IMR-90 (cell line): ENCODE results near the gene SYNGR3. TPM values are rescaled to one million over a fixed set of nuclear protein-coding genes. Genes with fewer than 3 reads are reported as not detected.

Source experiments
- ATAC-seq: fragments of 200-7000 bp; cut with Tn5 transposase; 2 replicates; pipeline ENCODE4 v1.9.1; 2020; ENCODE audit warnings: low read depth, mild to moderate bottlenecking, moderate library complexity
- BruUV-seq: library from RNA; stranded (reverse); fragments of 400-500 nt; replicated peaks from 2 replicates; lab custom pipeline; 2021; lab: Mats Ljungman, UMichigan
- CTCF ChIA-PET: fragments of 300-600 bp; formaldehyde crosslinking; extraction: SDS; loops from one replicate; lab custom pipeline; 2021; ENCODE audit warnings: antibody characterized with exemption; lab: Yijun Ruan, JAX
- POLR2A ChIA-PET: fragments of 300-600 bp; sonication (Branson Sonifier 250); formaldehyde crosslinking; loops from one replicate; lab custom pipeline; 2022; ENCODE audit warnings: antibody characterized with exemption; ENCODE audit not compliant: unreplicated experiment; lab: Charles Lee
- DNase-seq: peaks from one replicate; pipeline ENCODE4 v3.0.0; 2013
- H2AFZ ChIP-seq: replicated peaks from 2 replicates; pipeline ENCODE3; 2013; ENCODE audit warnings: low read length, mild to moderate bottlenecking; ENCODE audit not compliant: poor library complexity
- H2AK5ac ChIP-seq: 2 replicates; pipeline ENCODE4 v1.6.1; 2013; ENCODE audit warnings: low read depth, low read length, inconsistent platforms
- H2AK9ac ChIP-seq: replicated peaks from 2 replicates; pipeline ENCODE3; 2013; ENCODE audit warnings: mild to moderate bottlenecking, low read depth, low read length, moderate library complexity; ENCODE audit not compliant: poor library complexity
- H2BK120ac ChIP-seq: 2 replicates; pipeline ENCODE4 v1.6.1; 2013; ENCODE audit warnings: low read depth, low read length, inconsistent platforms
- H2BK15ac ChIP-seq: 3 replicates; pipeline ENCODE4 v1.6.1; 2013; ENCODE audit warnings: low read depth, low read length, inconsistent platforms
- H2BK20ac ChIP-seq: 2 replicates; pipeline ENCODE4 v1.6.1; 2013; ENCODE audit warnings: low read depth, mild to moderate bottlenecking, inconsistent platforms, low read length, moderate library complexity
- H2BK5ac ChIP-seq: 2 replicates; pipeline ENCODE4 v1.6.1; 2013; ENCODE audit warnings: mild to moderate bottlenecking, low read depth, low read length, inconsistent platforms; ENCODE audit not compliant: poor library complexity, severe bottlenecking
- H3K14ac ChIP-seq: replicated peaks from 2 replicates; pipeline ENCODE4 v1.6.1; 2013; ENCODE audit warnings: low read depth, low read length, inconsistent platforms
- H3K18ac ChIP-seq: 2 replicates; pipeline ENCODE4 v1.6.1; 2013; ENCODE audit warnings: low read depth, low read length, control low read depth
- H3K23ac ChIP-seq: 2 replicates; pipeline ENCODE4 v1.6.1; 2013; ENCODE audit warnings: low read depth, low read length, inconsistent platforms
- H3K27ac ChIP-seq: 2 replicates; pipeline ENCODE4 v1.5.1; 2013; ENCODE audit warnings: mild to moderate bottlenecking, control low read depth, low read length; ENCODE audit not compliant: insufficient read depth
- H3K27me3 ChIP-seq: 2 replicates; pipeline ENCODE4 v1.6.1; 2013; ENCODE audit warnings: low read length; ENCODE audit not compliant: control insufficient read depth, insufficient read depth
- H3K36me3 ChIP-seq: 2 replicates; pipeline ENCODE4 v1.6.1; 2013; ENCODE audit warnings: low read length, mixed read lengths; ENCODE audit not compliant: control insufficient read depth, insufficient read depth
- H3K4ac ChIP-seq: 2 replicates; pipeline ENCODE4 v1.6.1; 2013; ENCODE audit warnings: low read depth, low read length, inconsistent platforms
- H3K4me1 ChIP-seq: 2 replicates; pipeline ENCODE4 v1.6.1; 2013; ENCODE audit warnings: low read length, mixed read lengths; ENCODE audit not compliant: control insufficient read depth, insufficient read depth
- H3K4me2 ChIP-seq: 2 replicates; pipeline ENCODE4 v1.6.1; 2013; ENCODE audit warnings: low read depth, mild to moderate bottlenecking, control low read depth, low read length, moderate library complexity
- H3K4me3 ChIP-seq: 2 replicates; pipeline ENCODE4 v1.5.1; 2013; ENCODE audit warnings: low read depth, mild to moderate bottlenecking, control low read depth, low read length, moderate library complexity; ENCODE audit not compliant: insufficient read depth
- H3K56ac ChIP-seq: 2 replicates; pipeline ENCODE4 v1.6.1; 2013; ENCODE audit warnings: low read length, inconsistent platforms; ENCODE audit not compliant: insufficient read depth; ENCODE audit errors: extremely low read depth
- H3K79me1 ChIP-seq, 2 experiments: 2 replicates each; pipeline ENCODE4 v1.6.1; 2013; ENCODE audit warnings: low read length in 2 of 2, inconsistent platforms in 1 of 2, low read depth in 1 of 2
- H3K9ac ChIP-seq: 2 replicates; pipeline ENCODE4 v1.6.1; 2013; ENCODE audit warnings: low read depth, low read length, control low read depth
- H3K9me1 ChIP-seq: 2 replicates; pipeline ENCODE4 v1.6.1; 2013; ENCODE audit warnings: low read length, inconsistent platforms; ENCODE audit not compliant: insufficient read depth
- H3K9me3 ChIP-seq: 2 replicates; pipeline ENCODE4 v1.6.1; 2013; ENCODE audit warnings: low read length; ENCODE audit not compliant: control insufficient read depth, insufficient read depth
- H4K20me1 ChIP-seq: 2 replicates; pipeline ENCODE4 v1.6.1; 2013; ENCODE audit warnings: low read length, inconsistent platforms; ENCODE audit not compliant: insufficient read depth
- H4K5ac ChIP-seq: 2 replicates; pipeline ENCODE4 v1.6.1; 2013; ENCODE audit warnings: mild to moderate bottlenecking, low read depth, low read length, control low read depth
- H4K8ac ChIP-seq, 2 experiments: 2 replicates each; pipeline ENCODE4 v1.6.1; 2013; ENCODE audit warnings: low read depth in 2 of 2, low read length in 2 of 2, control low read depth in 1 of 2, inconsistent platforms in 1 of 2
- H4K91ac ChIP-seq: 2 replicates; pipeline ENCODE4 v1.6.1; 2013; ENCODE audit warnings: low read depth, low read length, inconsistent platforms; ENCODE audit not compliant: insufficient read depth
- CEBPB ChIP-seq: IDR thresholded peaks from 2 replicates; pipeline ENCODE4 v1.6.1; 2012; ENCODE audit warnings: low read depth, low read length, improper control_type of control experiment
- CTCF ChIP-seq: conservative IDR thresholded peaks from 2 replicates; pipeline ENCODE4 v1.5.1; 2012; ENCODE audit warnings: mild to moderate bottlenecking, low read depth, low read length, improper control_type of control experiment
- ELK1 ChIP-seq: fragments of 150-350 bp; IDR thresholded peaks from 2 replicates; pipeline ENCODE4 v1.6.1; 2016; ENCODE audit warnings: low read depth, mild to moderate bottlenecking, low read length, moderate library complexity, borderline replicate concordance
- MAZ ChIP-seq: IDR thresholded peaks from 2 replicates; pipeline ENCODE4 v1.6.1; 2012; ENCODE audit warnings: low read depth, mild to moderate bottlenecking, low read length, improper control_type of control experiment, moderate library complexity, borderline replicate concordance
- MXI1 ChIP-seq: IDR thresholded peaks from 2 replicates; pipeline ENCODE4 v1.6.1; 2012; ENCODE audit warnings: low read depth, mild to moderate bottlenecking, low read length, moderate library complexity, borderline replicate concordance
- RFX5 ChIP-seq: IDR thresholded peaks from 2 replicates; pipeline ENCODE4 v1.8.0; 2012; ENCODE audit warnings: low read depth, mild to moderate bottlenecking, low read length, moderate library complexity
- SMC3 ChIP-seq: fragments of 150-350 bp; IDR thresholded peaks from 2 replicates; pipeline ENCODE4 v1.6.1; 2016; ENCODE audit warnings: low read depth, mild to moderate bottlenecking, antibody characterized with exemption, low read length, moderate library complexity
- WGBS, 2 experiments: methylation state at CpG; one replicate each; pipeline versions ENCODE4 v1.1.5 to v1.1.7; 2013; ENCODE audit warnings: missing lambda C conversion rate in 2 of 2; ENCODE audit not compliant: insufficient read length in 1 of 2; ENCODE audit errors: extremely low coverage in 2 of 2; 5-methylcytosine and 5-hydroxymethylcytosine counted together
- dilution Hi-C: fragments of 300-500 bp; cut with HindIII; formaldehyde crosslinking; loops from one replicate; pipeline ENCODE4 v1.14.3; 2018; ENCODE audit warnings: low sequenced_read_pairs; ENCODE audit not compliant: unreplicated experiment
- in situ Hi-C: fragments of 300-500 bp; cut with MboI; formaldehyde crosslinking; loops from 3 replicates; pipeline ENCODE4 v1.14.3; 2019; ENCODE audit warnings: low sequenced_read_pairs, inconsistent platforms, mixed read lengths
- intact Hi-C: fragments of 100-400 bp; cut with micrococcal nuclease; formaldehyde crosslinking; loops from 2 replicates; pipeline ENCODE4 v1.10.0; 2022
- polyA plus RNA-seq, 3 experiments: library from polyadenylated mRNA; depleted of rRNA; stranded (reverse); fragments of >200 nt; gene quantifications; 2 replicates each; pipeline ENCODE4 v1.2.3, GENCODE V29; 2012; ENCODE audit warnings: low replicate concordance in 1 of 3
- total RNA-seq: library from RNA; depleted of rRNA; stranded (reverse); fragments of >200 nt; gene quantifications from 2 replicates; pipeline ENCODE4 v1.2.3, GENCODE V29; 2012
- TF ChIP-seq, protein P1 (sequence below): fragments of 150-350 bp; IDR thresholded peaks from 2 replicates; pipeline ENCODE4 v1.6.1; 2017; ENCODE audit warnings: mild to moderate bottlenecking, antibody characterized with exemption, low read length, low read depth

The SYNGR3 gene
- total and polyA plus RNA-seq, 2 of the 4 experiments (the other 2 are of a cell fraction), result 1.8 to 5.8 TPM

DNA sequence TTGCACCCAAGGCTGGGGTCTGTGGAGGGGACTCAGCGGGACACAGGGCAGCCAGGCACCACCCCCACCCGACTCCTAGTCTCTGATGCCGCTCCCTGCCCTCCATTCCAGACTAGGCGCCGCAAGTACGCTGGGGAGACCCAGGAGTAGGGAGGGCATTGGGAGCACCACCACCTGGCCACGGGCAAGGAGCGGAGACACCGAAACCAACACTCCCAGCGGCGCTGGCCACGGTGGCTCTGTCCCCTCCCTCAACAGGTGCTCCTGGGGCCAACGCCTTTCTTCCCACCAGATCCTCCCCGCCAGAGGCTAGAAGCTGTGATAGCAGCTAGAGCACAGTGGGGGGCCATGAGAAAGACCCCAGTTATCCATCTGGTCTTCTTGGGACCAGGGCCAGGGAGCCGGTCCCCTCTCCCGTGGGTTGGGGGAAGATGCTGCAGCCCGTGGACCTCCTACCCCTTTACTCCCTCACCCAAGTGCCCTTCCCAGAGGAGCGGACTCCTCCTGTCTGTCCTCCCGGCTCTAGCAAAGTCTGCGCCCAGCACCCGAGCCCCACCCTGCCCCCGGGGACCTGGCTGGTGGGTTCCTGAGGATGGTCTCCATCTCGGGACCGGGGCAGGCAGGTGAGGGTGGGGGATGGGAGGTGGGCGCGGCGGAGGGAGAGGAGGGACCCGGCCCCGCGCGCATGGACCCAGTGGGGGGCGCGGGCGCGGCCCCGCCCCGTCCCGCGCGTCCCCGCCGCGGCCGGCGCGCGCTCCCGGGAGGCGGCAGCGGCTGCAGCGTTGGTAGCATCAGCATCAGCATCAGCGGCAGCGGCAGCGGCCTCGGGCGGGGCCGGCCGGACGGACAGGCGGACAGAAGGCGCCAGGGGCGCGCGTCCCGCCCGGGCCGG lies at the start of gene SYNGR3 (continued):
- TF ChIP-seq MXI1, result no peak
- TF ChIP-seq CEBPB, result no peak
- TF ChIP-seq RFX5, result no peak

GRCh38 chr16:1940273-1941161 lies 49.3 kb upstream of the SYNGR3 start:
- DNase-seq, result no peak
- H3K14ac ChIP-seq, result no peak overlapping the region
- no peaks in the 10 kb centered on the region for H3K9me1 ChIP-seq
- no peak overlapping the region for H2AK5ac ChIP-seq
- peaks cover 23% of the 10 kb centered on the region for H3K36me3 ChIP-seq
- H2BK15ac ChIP-seq, result no peak overlapping the region
- no peak overlapping the region for H2BK120ac ChIP-seq
- no peak overlapping the region for H3K4ac ChIP-seq
- no peak overlapping the region for H4K8ac ChIP-seq
- H3K9ac ChIP-seq, result no peak overlapping the region
- no peak overlapping the region for H3K27ac ChIP-seq
- intact Hi-C loops, result no loop called here
- no TSS peak for BruUV-seq
- H2AFZ ChIP-seq, result no peak overlapping the region
- in situ Hi-C loops, result no loop called here
- POLR2A ChIA-PET, result no interaction called here
- H3K27me3 ChIP-seq, result no peaks in the 10 kb centered on the region
- H3K23ac ChIP-seq, result no peak overlapping the region
- dilution Hi-C loops, result no loop called here
- H3K4me1 ChIP-seq, result peaks cover 5% of the 10 kb centered on the region; the same call in 1 of the 2 replicates
- no peak overlapping the region for H3K4me2 ChIP-seq
- no peak overlapping the region for H3K56ac ChIP-seq
- no peak overlapping the region for H2BK5ac ChIP-seq
- no peaks in the 10 kb centered on the region for H4K20me1 ChIP-seq
- peaks cover 9 to 13% of the 10 kb centered on the region in 2 experiments; a peak in 3 of 4 replicates for H3K79me1 ChIP-seq
- CTCF ChIA-PET, result no interaction called here
- H3K4me3 ChIP-seq, result no peak overlapping the region
- no peaks in the 10 kb centered on the region for H3K9me3 ChIP-seq
- H3K18ac ChIP-seq, result no peak overlapping the region
- ATAC-seq, result no peak
- no peak overlapping the region for H4K91ac ChIP-seq
- no peak overlapping the region for H2BK20ac ChIP-seq
- 97% methylated on average over 20 of the region's 23 CpGs; no CpG with 5 or more reads in 1 of the 2 experiments for WGBS, 2 experiments
- no peak overlapping the region for H4K5ac ChIP-seq
- peak overlapping the region; percentile 69 for H2AK9ac ChIP-seq
- TF ChIP-seq, protein P1, sequence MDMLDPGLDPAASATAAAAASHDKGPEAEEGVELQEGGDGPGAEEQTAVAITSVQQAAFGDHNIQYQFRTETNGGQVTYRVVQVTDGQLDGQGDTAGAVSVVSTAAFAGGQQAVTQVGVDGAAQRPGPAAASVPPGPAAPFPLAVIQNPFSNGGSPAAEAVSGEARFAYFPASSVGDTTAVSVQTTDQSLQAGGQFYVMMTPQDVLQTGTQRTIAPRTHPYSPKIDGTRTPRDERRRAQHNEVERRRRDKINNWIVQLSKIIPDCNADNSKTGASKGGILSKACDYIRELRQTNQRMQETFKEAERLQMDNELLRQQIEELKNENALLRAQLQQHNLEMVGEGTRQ, result no peak
- TF ChIP-seq MAZ, result no peak
- TF ChIP-seq CEBPB, result no peak
- no peak for TF ChIP-seq CTCF
- TF ChIP-seq ELK1, result no peak
- TF ChIP-seq SMC3, result no peak
- no peak for TF ChIP-seq RFX5
- no peak for TF ChIP-seq MXI1
